Activated T-helper 17 cell treated with anti-CD3 and anti-CD28 coated beads, Interleukin-2, amount 50 U/mL, for 72 hours (primary cell): ENCODE data around the gene SRP9. TPM values are rescaled to one million over a fixed set of nuclear protein-coding genes. Genes with fewer than 3 reads are reported as not detected.
"Not testable (repeated sequence)": the region's sequence is repeated elsewhere in the genome, so short reads cannot be mapped to it uniquely, and the experiment has no call there.

Experiments
- ATAC-seq: fragments of 150-1000 bp; cut with Tn5 transposase; replicated peaks from 2 replicates; pipeline ENCODE4 v1.10.0; 2021; ENCODE audit warnings: mild to moderate bottlenecking, moderate library complexity
- H3K27ac Mint-ChIP-seq: one replicate; pipeline ENCODE4 v1.8.0; 2022; ENCODE audit warnings: mixed read lengths
- H3K27me3 Mint-ChIP-seq: one replicate; pipeline ENCODE4 v1.8.0; 2022; ENCODE audit warnings: mixed read lengths
- H3K36me3 Mint-ChIP-seq: one replicate; pipeline ENCODE4 v1.8.0; 2022; ENCODE audit warnings: low read depth, mild to moderate bottlenecking, mixed read lengths
- H3K4me1 Mint-ChIP-seq: one replicate; pipeline ENCODE4 v1.8.0; 2022; ENCODE audit warnings: mixed read lengths
- H3K4me3 Mint-ChIP-seq: one replicate; pipeline ENCODE4 v1.8.0; 2022; ENCODE audit warnings: mild to moderate bottlenecking, mixed read lengths
- H3K9me3 Mint-ChIP-seq: one replicate; pipeline ENCODE4 v1.8.0; 2022; ENCODE audit warnings: mixed read lengths
- total RNA-seq, 2 donors: library from RNA; stranded (reverse); gene quantifications; one replicate each; pipeline ENCODE4 v1.2.3, GENCODE V29; 2022

The SRP9 gene
- total RNA-seq, 2 donors from 2014 or later: 209 to 281 TPM

DNA sequence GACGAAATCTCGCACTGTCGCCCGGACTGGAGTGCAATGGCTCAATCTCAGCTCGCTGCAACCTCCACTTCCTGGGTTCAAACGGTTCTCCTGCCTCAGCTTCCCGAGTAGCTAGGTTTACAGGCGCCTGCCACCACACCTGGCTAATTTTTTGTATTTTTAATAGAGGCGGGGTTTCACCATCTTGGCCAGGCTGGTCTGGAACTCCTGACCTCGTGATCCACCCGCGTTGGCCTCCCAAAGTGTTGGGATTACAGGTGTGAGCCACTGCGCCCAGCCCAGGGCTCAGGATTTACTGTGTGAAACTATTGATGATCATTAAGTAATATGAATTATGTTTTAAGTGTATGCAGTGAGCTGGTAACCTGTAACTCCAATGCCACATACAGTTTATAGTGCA, 1.5 kb downstream of the SRP9 start:
- H3K4me1 Mint-ChIP-seq: peaks cover 21% of the 10 kb centered on the region
- not testable (repeated sequence) for H3K4me3 Mint-ChIP-seq, ATAC-seq, H3K9me3 Mint-ChIP-seq, H3K36me3 Mint-ChIP-seq, H3K27ac Mint-ChIP-seq, H3K27me3 Mint-ChIP-seq

DNA sequence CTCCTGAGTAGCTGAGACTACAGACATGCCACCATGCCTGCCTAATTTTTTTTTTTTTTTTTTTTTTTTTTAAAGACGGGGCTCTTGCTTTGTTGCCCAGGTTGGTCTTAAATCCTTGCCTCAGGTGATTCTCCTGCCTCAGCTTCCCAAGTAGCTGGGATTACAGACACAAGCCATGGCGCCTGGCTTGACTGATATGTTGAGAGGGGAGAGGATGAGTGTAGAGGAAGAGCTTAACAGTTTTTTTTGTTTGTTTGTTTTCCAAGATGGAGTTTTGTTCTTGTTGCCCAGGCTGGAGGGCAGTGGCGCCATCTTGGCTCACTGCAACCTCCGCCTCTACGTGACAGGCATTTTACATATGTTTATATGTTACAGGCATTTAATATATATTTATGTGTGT, 2.5 kb downstream of the SRP9 start:
- no peak overlapping the region for H3K4me3 Mint-ChIP-seq
- no peaks in the 10 kb centered on the region for H3K9me3 Mint-ChIP-seq
- ATAC-seq: no peak

DNA sequence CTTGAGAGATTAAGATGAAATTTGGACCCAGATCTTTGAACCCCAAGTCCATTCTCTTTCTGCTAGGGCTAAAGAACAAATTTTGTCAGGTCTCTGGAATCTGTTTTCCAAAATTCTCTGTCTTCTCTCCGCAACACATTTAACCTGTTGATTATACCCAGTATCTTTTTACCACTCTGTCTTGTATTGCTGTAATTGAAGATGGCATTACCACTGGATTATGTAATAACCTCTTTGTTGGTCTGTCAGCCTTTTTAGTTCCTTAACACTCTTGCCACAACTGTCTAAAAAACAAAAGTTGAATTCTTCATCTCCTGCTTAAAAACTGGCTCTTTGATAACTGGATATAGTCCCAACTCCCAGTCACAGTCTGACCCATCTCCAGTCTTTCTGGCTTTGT, 3.0 kb downstream of the SRP9 start:
- Mint-ChIP-seq H3K4me3 (no peak overlapping the region), H3K27ac (peak overlapping the region; percentile 19), H3K4me1 (peaks cover 21% of the 10 kb centered on the region), H3K9me3 (no peaks in the 10 kb centered on the region), H3K27me3 (no peaks in the 10 kb centered on the region), H3K36me3 (peaks cover 13% of the 10 kb centered on the region)
- no peak for ATAC-seq

More for the DNA sequence above, 2.5 kb downstream of the SRP9 start:
- Mint-ChIP-seq H3K36me3 (peaks cover 8% of the 10 kb centered on the region), H3K4me1 (peaks cover 21% of the 10 kb centered on the region), H3K27me3 (no peaks in the 10 kb centered on the region), H3K27ac (no peak overlapping the region)

DNA sequence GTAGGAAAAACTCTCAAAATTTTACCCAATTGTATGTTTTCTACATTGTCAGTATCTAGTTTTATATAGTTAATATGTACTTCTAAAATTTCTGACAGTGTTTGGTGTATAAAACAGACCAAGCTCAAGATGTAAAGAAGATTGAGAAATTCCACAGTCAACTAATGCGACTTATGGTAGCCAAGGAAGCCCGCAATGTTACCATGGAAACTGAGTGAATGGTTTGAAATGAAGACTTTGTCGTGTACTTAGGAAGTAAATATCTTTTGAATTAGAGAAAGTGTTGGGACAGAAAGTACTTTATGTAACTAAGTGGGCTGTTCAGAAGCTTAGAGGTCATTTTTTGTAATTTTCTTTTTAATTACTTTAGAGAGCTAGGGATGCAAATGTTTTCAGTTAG, 11.5 kb downstream of the SRP9 start:
- not testable (repeated sequence) for H3K9me3 Mint-ChIP-seq, H3K4me3 Mint-ChIP-seq, H3K27me3 Mint-ChIP-seq, ATAC-seq, H3K27ac Mint-ChIP-seq
- Mint-ChIP-seq H3K36me3 (peaks cover 92% of the 10 kb centered on the region), H3K4me1 (peaks cover 13% of the 10 kb centered on the region)

DNA sequence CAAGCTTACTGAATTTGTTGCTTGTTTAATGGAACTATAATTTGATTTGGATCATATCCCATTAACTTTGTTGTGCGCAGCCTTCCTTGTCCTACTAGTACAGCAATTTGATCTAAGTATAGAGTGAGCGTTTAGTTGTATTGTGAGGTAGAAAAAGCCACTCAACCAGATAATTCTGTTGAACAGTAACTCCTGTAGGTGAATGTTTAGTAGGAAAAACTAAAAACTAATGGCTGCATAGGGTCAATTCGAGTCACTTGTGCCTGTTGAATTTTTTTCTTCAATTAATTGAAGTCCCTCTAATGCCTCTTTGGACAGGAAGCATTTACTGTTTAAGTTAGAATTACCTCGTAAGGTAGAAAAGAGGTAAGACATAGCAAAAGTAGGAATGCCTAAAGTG, 17.3 kb downstream of the SRP9 start:
- ATAC-seq: no peak
- peaks cover 53% of the 10 kb centered on the region for H3K36me3 Mint-ChIP-seq

DNA sequence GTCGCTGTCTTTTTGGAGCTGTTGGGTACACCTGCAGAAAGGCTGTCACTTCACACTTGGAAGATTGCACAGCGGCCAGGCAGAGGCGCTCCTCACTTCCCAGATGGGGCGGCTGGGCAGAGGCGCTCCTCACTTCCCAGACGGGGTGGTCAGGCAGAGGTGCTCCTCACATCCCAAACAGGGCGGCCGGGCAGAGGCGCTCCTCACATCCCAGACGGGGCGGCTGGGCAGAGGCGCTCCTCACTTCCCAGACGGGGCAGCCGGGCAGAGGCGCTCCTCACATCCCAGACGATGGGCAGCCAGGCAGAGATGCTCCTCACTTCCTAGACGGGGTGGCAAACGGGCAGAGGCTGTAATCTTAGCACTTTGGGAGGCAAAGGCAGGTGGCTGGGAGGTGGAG, 18.5 kb downstream of the SRP9 start:
- not testable (repeated sequence) for H3K27ac Mint-ChIP-seq, H3K27me3 Mint-ChIP-seq, H3K9me3 Mint-ChIP-seq, H3K4me3 Mint-ChIP-seq, ATAC-seq, H3K4me1 Mint-ChIP-seq
- peaks cover 42% of the 10 kb centered on the region for H3K36me3 Mint-ChIP-seq

More for the DNA sequence above, 17.3 kb downstream of the SRP9 start:
- no peaks in the 10 kb centered on the region for H3K27me3 Mint-ChIP-seq
- H3K4me3 Mint-ChIP-seq: no peak overlapping the region
- H3K4me1 Mint-ChIP-seq: no peaks in the 10 kb centered on the region
- no peak overlapping the region for H3K27ac Mint-ChIP-seq
- no peaks in the 10 kb centered on the region for H3K9me3 Mint-ChIP-seq

DNA sequence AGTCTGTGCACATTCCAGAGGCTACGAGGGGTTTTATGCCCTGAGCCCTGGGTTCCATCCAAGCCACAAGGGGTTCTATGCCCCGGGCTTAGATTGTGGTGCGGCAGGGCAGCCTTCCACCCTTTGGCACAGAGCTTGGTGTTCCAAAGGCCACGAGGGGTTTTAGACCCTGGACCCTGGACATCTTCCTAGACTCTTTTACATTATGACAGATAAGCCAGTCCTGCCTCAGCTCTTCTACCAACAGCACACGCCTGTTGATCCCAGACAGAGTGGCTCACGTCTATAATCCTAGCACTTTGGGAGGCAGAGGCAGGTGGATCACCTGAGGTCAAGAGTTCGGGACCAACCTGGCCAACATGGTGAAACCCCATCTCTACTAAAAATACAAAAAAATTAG, 23.5 kb downstream of the SRP9 start:
- not testable (repeated sequence) for H3K4me1 Mint-ChIP-seq, H3K36me3 Mint-ChIP-seq, H3K27me3 Mint-ChIP-seq, H3K9me3 Mint-ChIP-seq, H3K27ac Mint-ChIP-seq, H3K4me3 Mint-ChIP-seq, ATAC-seq

DNA sequence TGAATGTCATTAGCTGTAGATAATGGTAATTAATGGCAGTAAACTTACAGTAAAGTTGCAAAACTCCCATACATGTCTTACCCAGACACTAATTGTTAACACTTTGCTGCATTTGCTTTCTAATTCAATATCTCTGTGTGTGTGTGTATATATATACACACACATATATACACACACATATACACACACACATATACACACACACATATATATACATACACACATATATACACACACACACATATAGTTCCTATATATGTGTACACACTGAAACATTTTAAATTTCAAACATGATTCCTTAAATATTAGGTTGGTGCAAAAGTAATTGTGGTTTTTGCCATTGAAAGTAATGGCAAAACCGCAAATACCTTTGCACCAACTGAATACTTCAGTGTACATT, 28.6 kb downstream of the SRP9 start:
- Mint-ChIP-seq H3K27ac (no peak overlapping the region), H3K27me3 (no peaks in the 10 kb centered on the region), H3K36me3 (no peaks in the 10 kb centered on the region), H3K4me3 (no peak overlapping the region), H3K4me1 (no peaks in the 10 kb centered on the region), H3K9me3 (no peaks in the 10 kb centered on the region)
- no peak for ATAC-seq

DNA sequence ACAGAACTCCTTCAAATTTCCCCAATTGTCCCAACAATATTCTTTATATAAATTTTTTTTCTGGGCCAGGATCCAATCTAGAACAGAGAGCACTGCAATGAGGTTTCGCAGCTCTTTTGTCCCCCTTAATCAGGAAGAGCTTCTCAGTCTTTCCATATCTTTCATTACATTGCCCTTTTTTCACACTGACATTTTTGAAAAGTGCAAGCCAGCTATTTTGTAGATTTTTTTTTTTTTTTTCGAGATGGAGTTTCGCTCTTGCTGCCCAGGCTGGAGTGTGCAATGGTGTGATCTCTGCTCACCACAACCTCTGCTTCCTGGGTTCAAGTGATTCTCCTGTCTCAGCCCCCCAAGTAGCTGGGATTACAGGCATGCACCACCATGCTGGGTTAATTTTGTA, 29.1 kb downstream of the SRP9 start:
- ATAC-seq, H3K27ac Mint-ChIP-seq: not testable (repeated sequence)

DNA sequence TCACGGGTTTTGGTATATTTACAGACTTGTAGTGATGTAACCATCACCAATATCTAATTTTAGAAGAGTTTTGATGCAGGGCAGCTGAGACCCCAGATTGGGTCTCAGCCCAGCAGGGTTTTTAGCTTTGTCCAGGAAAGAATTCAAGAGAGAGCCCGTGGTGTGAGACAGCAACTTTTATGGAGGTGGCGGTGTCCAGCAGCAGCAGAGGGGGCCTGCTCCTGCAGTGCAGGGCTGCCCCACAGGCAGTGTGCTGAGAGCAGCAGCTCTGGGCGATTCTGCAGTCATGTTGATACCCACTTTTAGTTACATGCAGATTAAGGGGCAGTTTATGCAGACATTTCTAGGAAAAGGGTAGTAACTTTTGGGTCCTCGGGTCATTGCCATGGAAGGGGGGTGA, 30.5 kb downstream of the SRP9 start:
- H3K4me3 Mint-ChIP-seq: no peak overlapping the region
- no peaks in the 10 kb centered on the region for H3K9me3 Mint-ChIP-seq
- ATAC-seq: no peak
- no peaks in the 10 kb centered on the region for H3K36me3 Mint-ChIP-seq
- H3K27me3 Mint-ChIP-seq: no peaks in the 10 kb centered on the region
- no peak overlapping the region for H3K27ac Mint-ChIP-seq
- H3K4me1 Mint-ChIP-seq: no peaks in the 10 kb centered on the region

More for the DNA sequence above, 29.1 kb downstream of the SRP9 start:
- not testable (repeated sequence) for H3K4me3 Mint-ChIP-seq, H3K27me3 Mint-ChIP-seq, H3K36me3 Mint-ChIP-seq, H3K9me3 Mint-ChIP-seq, H3K4me1 Mint-ChIP-seq

DNA sequence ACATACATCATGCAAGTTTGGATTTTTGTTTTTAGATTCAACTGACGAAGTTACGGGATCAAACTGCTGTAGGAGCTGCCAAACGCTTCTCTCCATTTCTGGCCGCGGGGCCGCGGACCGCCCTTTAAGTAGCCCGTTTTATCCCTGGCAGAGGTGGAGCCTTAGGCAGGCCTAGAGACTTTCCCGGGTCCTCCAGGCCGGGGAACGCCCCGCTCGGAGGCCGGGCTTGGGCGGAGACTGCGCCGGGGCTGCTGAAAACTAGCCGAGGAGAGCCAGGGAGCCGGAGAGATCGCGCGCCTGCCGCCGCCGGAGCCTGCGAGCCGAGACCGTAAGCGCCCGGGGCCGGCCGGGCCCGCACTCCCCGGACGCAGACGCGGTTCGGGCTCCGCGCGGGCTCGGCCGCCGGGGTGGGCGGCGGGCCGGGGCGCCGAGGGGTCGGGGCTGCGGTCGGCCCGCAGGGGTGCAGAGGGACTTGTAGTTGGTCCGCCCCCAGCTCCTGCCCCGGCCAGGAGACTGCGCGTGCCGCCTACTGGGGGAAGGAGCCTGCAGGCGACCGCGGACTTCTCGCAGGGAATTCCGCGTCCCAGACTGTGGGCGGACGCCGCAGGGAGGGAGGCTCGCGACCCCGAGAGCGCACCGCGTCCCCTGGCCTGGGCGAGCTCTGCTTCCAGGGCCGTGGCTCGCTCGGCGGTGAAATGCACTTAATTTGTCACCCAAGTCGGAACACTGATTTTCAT, 32.4 kb downstream of the SRP9 start, which contains the start of gene EPHX1:
Gene EPHX1 (plus strand): TSS at position 283 of the 737 bp plus-strand sequence. CDS start 18,606 bp downstream, outside the sequence.
- H3K27ac Mint-ChIP-seq: peak within 1 kb of the TSS; percentile 61
- H3K9me3 Mint-ChIP-seq: no peaks in the 10 kb centered on the region
- H3K36me3 Mint-ChIP-seq: no peaks in the 10 kb centered on the region
- no peaks in the 10 kb centered on the region for H3K27me3 Mint-ChIP-seq
- peak within 1 kb of the TSS; percentile 74 for H3K4me3 Mint-ChIP-seq
- H3K4me1 Mint-ChIP-seq: no peaks in the 10 kb centered on the region
- ATAC-seq: peak; percentile 97

DNA sequence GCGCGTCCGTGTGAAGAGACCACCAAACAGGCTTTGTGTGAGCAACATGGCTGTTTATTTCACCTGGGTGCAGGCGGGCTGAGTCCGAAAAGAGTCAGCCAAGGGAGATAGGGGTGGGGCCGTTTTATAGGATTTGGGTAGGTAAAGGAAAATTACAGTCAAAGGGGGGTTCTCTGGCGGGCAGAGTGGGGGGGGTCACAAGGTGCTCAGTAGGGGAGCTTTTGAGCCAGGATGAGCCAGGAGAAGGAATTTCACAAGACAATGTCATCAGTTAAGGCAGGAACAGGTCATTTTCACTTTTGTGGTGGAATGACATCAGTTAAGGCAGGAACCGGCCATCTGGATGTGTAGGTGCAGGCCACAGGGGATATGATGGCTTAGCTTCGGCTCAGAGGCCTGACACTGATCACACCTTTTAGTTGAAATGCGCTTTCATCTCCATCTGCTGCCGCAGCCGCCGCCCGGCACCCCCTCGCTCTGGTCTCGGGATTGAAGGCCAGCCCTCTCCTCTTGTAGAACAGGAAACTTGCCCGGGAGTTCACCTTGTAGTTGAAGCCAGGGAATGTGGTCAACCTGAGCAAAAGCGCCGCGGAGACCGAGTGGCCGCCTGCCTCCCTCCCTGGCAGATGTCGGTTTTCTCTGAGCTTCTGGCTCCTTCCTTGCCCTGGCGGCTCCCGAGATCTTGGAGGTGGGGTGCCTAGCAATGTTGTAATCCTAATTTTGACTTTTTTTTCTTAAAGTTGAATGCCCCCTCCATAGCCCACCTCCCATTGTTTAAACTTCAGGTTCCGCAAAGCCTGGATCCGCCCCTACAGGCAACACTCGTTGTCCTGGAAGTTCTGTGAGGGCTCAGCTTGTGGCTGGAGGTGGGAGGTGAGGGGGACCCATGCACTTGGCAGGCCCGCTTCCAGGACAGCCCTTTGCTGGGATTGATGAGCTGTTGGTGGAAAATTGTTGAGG, 33.2 kb downstream of the SRP9 start:
- peak overlapping the region; percentile 74 for H3K4me3 Mint-ChIP-seq
- H3K36me3 Mint-ChIP-seq, H3K4me1 Mint-ChIP-seq, H3K27me3 Mint-ChIP-seq, ATAC-seq, H3K27ac Mint-ChIP-seq, H3K9me3 Mint-ChIP-seq: not testable (repeated sequence)

DNA sequence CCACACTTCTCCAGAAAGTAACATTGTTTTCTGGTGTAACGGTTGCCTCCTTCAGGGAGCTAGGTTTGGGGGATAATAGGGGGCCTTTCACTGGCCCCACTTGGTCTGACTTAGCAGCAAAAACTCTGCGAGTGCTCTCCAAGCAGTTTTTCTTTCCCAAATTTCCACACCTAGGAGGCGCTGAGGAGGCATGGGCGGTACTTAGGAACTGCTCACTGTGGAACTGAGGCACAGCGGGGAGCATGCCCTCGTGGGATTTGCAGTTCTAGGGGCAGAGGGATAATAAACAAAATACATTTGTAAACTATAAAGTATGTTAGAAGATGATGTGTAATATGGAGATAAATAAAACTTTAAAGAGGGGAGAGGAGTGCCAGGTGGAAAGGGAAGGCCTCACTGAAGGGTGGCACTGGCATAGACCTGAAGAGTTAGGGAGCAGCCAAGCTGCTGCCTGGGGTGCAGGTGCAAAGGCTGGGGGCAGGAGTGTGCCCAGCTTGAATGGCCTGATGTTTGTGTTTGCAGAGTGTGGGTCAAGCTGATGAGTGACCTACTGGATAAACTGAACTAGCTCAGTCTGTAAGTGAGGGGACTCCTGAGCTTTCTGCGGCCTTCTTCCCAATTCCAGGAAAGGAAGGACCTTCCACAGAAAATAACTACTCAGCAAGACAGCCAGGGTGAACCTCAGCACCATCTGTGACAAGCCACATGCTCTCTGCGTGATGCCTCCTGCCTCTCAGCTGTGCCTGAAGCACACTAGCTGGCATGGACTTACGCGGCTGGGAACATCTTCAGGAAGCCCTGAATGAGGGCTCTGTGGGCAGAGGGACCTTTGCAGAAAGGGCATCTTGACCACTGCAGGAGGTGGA, 34.2 kb downstream of the SRP9 start:
- no peak overlapping the region for H3K4me3 Mint-ChIP-seq
- H3K27ac Mint-ChIP-seq: no peak overlapping the region
- no peaks in the 10 kb centered on the region for H3K27me3 Mint-ChIP-seq
- H3K9me3 Mint-ChIP-seq: no peaks in the 10 kb centered on the region
- H3K4me1 Mint-ChIP-seq: no peaks in the 10 kb centered on the region
- no peaks in the 10 kb centered on the region for H3K36me3 Mint-ChIP-seq
- no peak for ATAC-seq

DNA sequence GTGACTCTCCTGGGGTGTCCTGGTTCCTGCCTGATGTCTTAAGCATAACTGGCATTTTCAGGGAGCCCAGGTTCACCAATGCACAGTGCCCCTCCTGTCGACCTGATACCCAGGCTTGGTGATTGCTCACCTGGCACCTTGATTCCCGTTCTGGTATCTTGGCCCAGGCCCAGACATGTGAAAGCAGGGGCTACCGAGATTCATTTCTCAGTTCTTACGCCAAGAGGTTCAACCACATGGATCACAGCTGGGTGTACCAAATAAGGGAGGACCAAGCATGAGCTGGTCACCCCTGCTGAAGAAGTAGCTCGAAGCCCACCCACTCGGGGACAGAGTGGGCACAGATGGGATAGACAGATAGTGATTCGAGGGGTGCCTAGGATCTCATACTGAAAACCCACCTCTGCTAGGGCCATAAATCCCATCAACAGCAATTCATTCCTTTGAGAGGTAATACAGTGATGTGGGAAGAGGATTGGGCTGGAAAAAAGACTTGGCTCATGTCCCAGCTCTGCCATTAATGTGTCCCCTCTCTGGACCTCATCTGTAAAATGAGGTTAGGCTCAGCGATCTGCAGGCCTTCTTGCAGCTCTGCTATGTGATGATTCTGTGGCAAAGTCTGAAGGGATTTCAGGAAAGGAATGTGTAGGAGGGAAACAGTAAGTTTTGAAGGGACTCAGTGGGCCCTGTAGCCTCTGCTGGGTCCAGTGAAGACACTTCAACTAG, 35.0 kb downstream of the SRP9 start:
- H3K27me3 Mint-ChIP-seq: no peaks in the 10 kb centered on the region
- no peak overlapping the region for H3K4me3 Mint-ChIP-seq
- H3K36me3 Mint-ChIP-seq: no peaks in the 10 kb centered on the region
- no peaks in the 10 kb centered on the region for H3K4me1 Mint-ChIP-seq
- no peaks in the 10 kb centered on the region for H3K9me3 Mint-ChIP-seq
- no peak overlapping the region for H3K27ac Mint-ChIP-seq
- no peak for ATAC-seq
